GM10248 (cell line): ENCODE results near the gene MAPKAP1.
"Not testable (repeated sequence)": the region's sequence is repeated elsewhere in the genome, so short reads cannot be mapped to it uniquely, and the experiment has no call there.

ENCODE experiments used
- CTCF ChIA-PET: fragments of 300-600 bp; sonication (Branson Sonifier 250); formaldehyde crosslinking; extraction: SDS; loops from one replicate; lab custom pipeline; 2021; ENCODE audit warnings: antibody characterized with exemption; lab: Yijun Ruan, JAX
- POLR2A ChIA-PET: fragments of 350-650 bp; sonication (Branson Sonifier 250); formaldehyde crosslinking; extraction: SDS; loops from one replicate; lab custom pipeline; 2020; ENCODE audit warnings: antibody characterized with exemption; lab: Yijun Ruan, JAX
- DNase-seq: peaks from one replicate; pipeline ENCODE4 v3.0.0; 2012; ENCODE audit errors: extremely low spot score
- CTCF ChIP-seq: IDR thresholded peaks from 2 replicates; pipeline ENCODE4 v1.5.1; 2012; ENCODE audit warnings: mild to moderate bottlenecking, low read depth; ENCODE audit errors: extremely low read depth, missing control alignments, control extremely low read depth

Gene MAPKAP1

GRCh38 chr9:125580701-125581286, 126.2 kb downstream of the MAPKAP1 start:
- POLR2A ChIA-PET: no interaction called here
- TF ChIP-seq CTCF: no peak
- CTCF ChIA-PET: interaction anchor here (0.7 to 3.4 kb wide), 5 partner anchors 10 to 185 kb away, joined by 3 to 16 read pairs (median 4); no protein-coding TSS in a partner anchor
- DNase-seq: no peak

GRCh38 chr9:125579030-125579932, 127.7 kb downstream of the MAPKAP1 start:
- ChIA-PET CTCF (no interaction called here), POLR2A (no interaction called here)
- no peak for DNase-seq
- TF ChIP-seq CTCF: no peak

- CTCF ChIA-PET: interaction anchor here (1.0 to 2.5 kb wide), 8 partner anchors 9 to 22 kb away, joined by 3 to 17 read pairs (median 4); no protein-coding TSS in a partner anchor
Observed at GRCh38 chr9:125574126-125574877, 132.7 kb downstream of the MAPKAP1 start.

GRCh38 chr9:125572461-125572860, 134.5 kb downstream of the MAPKAP1 start:
- POLR2A ChIA-PET, DNase-seq: not testable (repeated sequence)
- CTCF ChIA-PET: interaction anchor here (1.1 kb wide), 1 partner anchor 22 kb away, joined by 3 read pairs; no protein-coding TSS in a partner anchor

More at GRCh38 chr9:125574126-125574877, 132.7 kb downstream of the MAPKAP1 start:
- POLR2A ChIA-PET: no interaction called here
- no peak for DNase-seq
- no peak for TF ChIP-seq CTCF

GRCh38 chr9:125571824-125572223, 135.2 kb downstream of the MAPKAP1 start:
- DNase-seq, POLR2A ChIA-PET: not testable (repeated sequence)
- CTCF ChIA-PET: interaction anchor here (1.1 to 1.2 kb wide), 2 partner anchors 23 to 27 kb away, joined by 3 read pairs; no protein-coding TSS in a partner anchor

GRCh38 chr9:125570246-125570645, 136.8 kb downstream of the MAPKAP1 start:
- TF ChIP-seq CTCF: no peak
- ChIA-PET POLR2A (no interaction called here), CTCF (interaction anchor here (4.9 kb wide), 1 partner anchor 11 kb away, joined by 45 read pairs; no protein-coding TSS in a partner anchor)
- no peak for DNase-seq

GRCh38 chr9:125568621-125569020, 138.4 kb downstream of the MAPKAP1 start:
- no peak for TF ChIP-seq CTCF
- no peak for DNase-seq
- ChIA-PET POLR2A (no interaction called here), CTCF (interaction anchor here (0.6 to 4.9 kb wide), 4 partner anchors 9 to 70 kb away, joined by 3 to 45 read pairs (median 4); no protein-coding TSS in a partner anchor)

- POLR2A ChIA-PET: not testable (repeated sequence)
- CTCF ChIA-PET: interaction anchor here (1.4 to 4.9 kb wide), 3 partner anchors 7 to 66 kb away, joined by 3 to 45 read pairs (median 4); no protein-coding TSS in a partner anchor
Observed at GRCh38 chr9:125566051-125566450, 141.0 kb downstream of the MAPKAP1 start.

More at GRCh38 chr9:125566051-125566450, 141.0 kb downstream of the MAPKAP1 start:
- DNase-seq: not testable (repeated sequence)
